Left ventricle myocardium inferior (tissue), 1 donor: Measurements from ENCODE around the gene LRP1B. TPM values are rescaled to one million over a fixed set of nuclear protein-coding genes. Genes with fewer than 3 reads are reported as not detected.
A peak's percentile ranks its signal among the peaks of the same experiment; 100 is the strongest.

Experiments used
- DNase-seq: peaks from one replicate; pipeline ENCODE4 v3.0.0-alpha.2; 2020
- H3K27ac ChIP-seq: fragments of 200-600 bp; replicated peaks from 2 replicates; pipeline ENCODE4 v1.8.0; 2021
- H3K27me3 ChIP-seq: fragments of 200-600 bp; 2 replicates; pipeline ENCODE4 v1.8.0; 2021; ENCODE audit warnings: low read depth
- H3K36me3 ChIP-seq: fragments of 200-600 bp; 2 replicates; pipeline ENCODE4 v1.8.0; 2021
- H3K4me1 ChIP-seq: fragments of 200-600 bp; 2 replicates; pipeline ENCODE4 v1.8.0; 2021
- H3K4me3 ChIP-seq: fragments of 200-600 bp; 2 replicates; pipeline ENCODE4 v1.8.0; 2021; ENCODE audit warnings: mild to moderate bottlenecking, moderate library complexity
- H3K9me3 ChIP-seq: fragments of 200-600 bp; replicated peaks from 2 replicates; pipeline ENCODE4 v1.8.0; 2021
- intact Hi-C: fragments of 100-400 bp; cut with micrococcal nuclease; formaldehyde crosslinking; loops from one replicate; pipeline ENCODE4 v1.11.0; 2022
- total RNA-seq: library from RNA; stranded (reverse); fragmentation: NEBNext Ultra II Directional; extraction: Animal tissue kit (Norgen Biotek cat#: 25700); gene quantifications from one replicate; pipeline ENCODE4 v1.2.1, GENCODE V29; 2021
- TF ChIP-seq, protein P1 (sequence below): fragments of 200-600 bp; IDR thresholded peaks from 2 replicates; pipeline ENCODE4 v1.8.0; 2021; ENCODE audit warnings: antibody characterized with exemption, mild to moderate bottlenecking, borderline replicate concordance
- donor health status: DM: no; HTN: yes; CAD: no; lungs with severe emphysema.

The LRP1B gene
- total RNA-seq, 1 donor from 2014 or later: 0.08 TPM

DNA sequence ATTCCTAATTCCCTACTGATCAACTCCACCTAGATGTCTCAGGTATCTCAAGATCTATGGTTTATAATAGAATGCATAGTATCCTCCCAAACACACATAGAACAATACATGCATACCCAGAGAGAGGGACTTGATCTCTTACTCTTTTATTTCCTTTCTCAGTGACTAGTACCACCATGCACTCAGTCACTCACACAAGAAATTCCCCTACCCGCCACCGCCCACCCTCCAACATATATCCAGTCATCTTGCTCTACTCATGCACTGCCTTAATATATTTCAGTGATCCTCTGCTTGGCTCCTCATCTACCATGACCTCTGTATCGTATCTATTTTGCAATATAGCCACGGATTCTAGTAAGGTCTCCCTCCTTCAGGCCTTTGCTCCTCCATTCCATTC, 996.9 kb downstream of the LRP1B start:
- H3K4me3 ChIP-seq: no peak overlapping the region
- H3K4me1 ChIP-seq: no peaks in the 10 kb centered on the region
- H3K27ac ChIP-seq: no peak overlapping the region
- TF ChIP-seq, protein P1, sequence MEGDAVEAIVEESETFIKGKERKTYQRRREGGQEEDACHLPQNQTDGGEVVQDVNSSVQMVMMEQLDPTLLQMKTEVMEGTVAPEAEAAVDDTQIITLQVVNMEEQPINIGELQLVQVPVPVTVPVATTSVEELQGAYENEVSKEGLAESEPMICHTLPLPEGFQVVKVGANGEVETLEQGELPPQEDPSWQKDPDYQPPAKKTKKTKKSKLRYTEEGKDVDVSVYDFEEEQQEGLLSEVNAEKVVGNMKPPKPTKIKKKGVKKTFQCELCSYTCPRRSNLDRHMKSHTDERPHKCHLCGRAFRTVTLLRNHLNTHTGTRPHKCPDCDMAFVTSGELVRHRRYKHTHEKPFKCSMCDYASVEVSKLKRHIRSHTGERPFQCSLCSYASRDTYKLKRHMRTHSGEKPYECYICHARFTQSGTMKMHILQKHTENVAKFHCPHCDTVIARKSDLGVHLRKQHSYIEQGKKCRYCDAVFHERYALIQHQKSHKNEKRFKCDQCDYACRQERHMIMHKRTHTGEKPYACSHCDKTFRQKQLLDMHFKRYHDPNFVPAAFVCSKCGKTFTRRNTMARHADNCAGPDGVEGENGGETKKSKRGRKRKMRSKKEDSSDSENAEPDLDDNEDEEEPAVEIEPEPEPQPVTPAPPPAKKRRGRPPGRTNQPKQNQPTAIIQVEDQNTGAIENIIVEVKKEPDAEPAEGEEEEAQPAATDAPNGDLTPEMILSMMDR: no peak
- intact Hi-C loops: no loop called here
- DNase-seq: no peak
- H3K36me3 ChIP-seq: no peaks in the 10 kb centered on the region
- H3K27me3 ChIP-seq: no peaks in the 10 kb centered on the region
- no peaks in the 10 kb centered on the region for H3K9me3 ChIP-seq

DNA sequence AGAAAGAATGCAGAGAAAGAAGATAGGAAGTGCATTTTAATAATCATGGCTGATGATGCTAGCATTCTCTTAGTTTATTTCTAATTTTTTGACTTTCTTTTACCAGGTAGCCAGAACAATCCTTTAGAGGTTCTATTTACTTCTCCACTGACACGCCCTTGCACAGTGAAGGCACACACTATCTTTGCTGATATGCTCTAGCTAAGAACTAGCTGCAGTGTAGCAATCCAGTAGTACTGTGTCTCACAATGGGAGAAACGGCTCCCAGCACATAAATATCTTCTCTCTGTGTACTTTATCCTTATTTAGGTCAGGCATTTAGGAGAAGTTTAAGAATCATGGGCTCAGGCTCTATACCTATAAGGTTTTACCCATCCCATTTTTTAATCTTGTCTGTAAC, 1005.4 kb downstream of the LRP1B start:
- DNase-seq: no peak
- intact Hi-C loops: no loop called here
- TF ChIP-seq, protein P1: no peak
- Histone ChIP-seq H3K36me3 (no peaks in the 10 kb centered on the region), H3K4me1 (no peaks in the 10 kb centered on the region), H3K27ac (no peak overlapping the region), H3K9me3 (peaks cover 5% of the 10 kb centered on the region), H3K4me3 (no peak overlapping the region), H3K27me3 (no peaks in the 10 kb centered on the region)

DNA sequence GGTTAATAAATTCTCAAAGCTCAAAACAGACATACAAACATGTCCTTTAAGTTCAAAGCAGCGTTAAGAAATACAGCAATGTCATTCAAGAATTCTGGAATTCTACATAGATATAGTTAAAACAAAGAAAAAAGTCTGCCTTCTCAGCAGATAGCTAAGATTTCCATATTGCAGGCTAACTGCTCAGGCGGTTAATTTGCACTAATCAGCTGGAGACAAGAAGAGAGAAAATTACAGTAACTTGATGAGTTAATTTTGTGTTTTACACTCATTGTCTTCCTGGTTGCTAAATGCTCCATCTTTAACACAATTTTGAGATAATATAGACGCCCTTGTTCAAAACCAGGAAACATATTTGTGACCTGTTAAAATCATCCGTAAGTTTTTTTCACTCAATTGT, 1012.0 kb downstream of the LRP1B start:
- H3K27me3 ChIP-seq: no peaks in the 10 kb centered on the region
- intact Hi-C loops: no loop called here
- H3K9me3 ChIP-seq: no peaks in the 10 kb centered on the region
- no peak overlapping the region for H3K4me3 ChIP-seq
- no peaks in the 10 kb centered on the region for H3K4me1 ChIP-seq
- DNase-seq: no peak
- TF ChIP-seq, protein P1: no peak
- no peak overlapping the region for H3K27ac ChIP-seq
- no peaks in the 10 kb centered on the region for H3K36me3 ChIP-seq

DNA sequence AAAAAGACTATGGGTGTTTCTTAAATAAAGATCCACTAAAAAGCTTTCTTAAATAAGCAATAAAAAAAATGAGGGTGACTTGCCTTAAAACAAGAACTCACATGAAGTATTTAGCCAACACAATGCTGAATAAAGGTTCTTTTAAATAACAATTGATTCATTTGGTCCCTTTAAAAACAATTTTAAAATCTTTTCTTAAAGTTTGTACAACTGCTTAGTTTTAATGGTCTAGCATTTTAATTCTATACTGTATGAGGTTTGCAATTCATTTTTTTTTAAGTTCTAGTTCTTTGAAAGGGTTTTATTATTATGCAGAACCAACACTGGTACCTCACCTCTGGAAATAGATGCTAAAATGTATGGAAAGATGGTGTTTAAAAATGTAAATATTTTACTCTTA, 1017.5 kb downstream of the LRP1B start:
- Histone ChIP-seq H3K9me3 (peaks cover 10% of the 10 kb centered on the region), H3K36me3 (no peaks in the 10 kb centered on the region), H3K27me3 (no peaks in the 10 kb centered on the region), H3K4me3 (no peak overlapping the region), H3K4me1 (no peaks in the 10 kb centered on the region), H3K27ac (no peak overlapping the region)
- TF ChIP-seq, protein P1: no peak
- DNase-seq: no peak
- intact Hi-C loops: no loop called here

DNA sequence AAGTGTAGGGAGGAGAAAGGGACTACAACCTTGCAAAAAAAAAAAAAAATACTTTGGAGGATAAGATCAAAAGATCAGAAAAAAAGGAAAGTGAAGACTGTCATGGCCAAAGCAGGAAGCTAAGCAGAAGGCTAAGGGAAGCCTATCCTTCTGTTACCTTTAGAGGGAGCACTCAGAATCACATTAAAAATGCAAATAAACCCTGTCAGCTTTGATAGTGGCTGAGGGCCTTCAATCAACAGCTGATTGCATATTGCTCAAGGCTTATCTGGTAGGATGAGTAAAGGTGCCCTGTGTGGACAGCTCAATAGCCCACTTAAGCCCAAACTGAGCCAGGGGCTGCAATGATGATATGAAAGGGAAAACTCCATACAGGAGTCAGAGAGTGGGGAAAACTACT, 1021.2 kb downstream of the LRP1B start:
- no peaks in the 10 kb centered on the region for H3K4me1 ChIP-seq
- no peaks in the 10 kb centered on the region for H3K27me3 ChIP-seq
- TF ChIP-seq, protein P1: peak; percentile 50
- peaks cover 10% of the 10 kb centered on the region for H3K9me3 ChIP-seq
- H3K36me3 ChIP-seq: no peaks in the 10 kb centered on the region
- intact Hi-C loops: no loop called here
- H3K4me3 ChIP-seq: no peak overlapping the region
- no peak for DNase-seq
- H3K27ac ChIP-seq: no peak overlapping the region

DNA sequence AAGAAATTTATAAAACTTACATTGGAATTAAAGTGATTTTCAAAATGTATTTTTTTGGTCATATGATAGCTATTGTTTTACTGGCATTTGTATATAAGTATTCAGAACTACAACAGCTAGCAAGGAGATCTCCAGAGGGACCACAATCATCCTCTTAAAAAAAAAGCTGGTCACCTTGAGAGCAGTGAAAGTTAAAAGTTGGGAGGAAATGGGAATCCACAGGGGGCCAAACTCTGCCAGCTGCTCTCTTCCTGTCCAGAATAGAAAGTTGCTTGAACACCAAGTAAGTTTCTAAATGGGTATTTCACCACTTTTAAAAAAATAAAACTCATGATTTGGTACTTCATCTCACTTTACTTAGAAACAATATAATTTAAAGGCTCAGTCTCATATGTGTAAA, 1025.1 kb downstream of the LRP1B start:
- no peak overlapping the region for H3K27ac ChIP-seq
- no peaks in the 10 kb centered on the region for H3K9me3 ChIP-seq
- H3K4me3 ChIP-seq: no peak overlapping the region
- intact Hi-C loops: no loop called here
- no peaks in the 10 kb centered on the region for H3K27me3 ChIP-seq
- TF ChIP-seq, protein P1: no peak
- H3K4me1 ChIP-seq: no peaks in the 10 kb centered on the region
- no peaks in the 10 kb centered on the region for H3K36me3 ChIP-seq
- no peak for DNase-seq
